GM18526 (cell line): ENCODE data around the gene PTGDR.

Experiments used
- POLR2A ChIP-seq: IDR thresholded peaks from 3 replicates; pipeline ENCODE4 v1.6.1; 2011; ENCODE audit not compliant: insufficient read length; ENCODE audit errors: extremely low read depth

The PTGDR gene

DNA sequence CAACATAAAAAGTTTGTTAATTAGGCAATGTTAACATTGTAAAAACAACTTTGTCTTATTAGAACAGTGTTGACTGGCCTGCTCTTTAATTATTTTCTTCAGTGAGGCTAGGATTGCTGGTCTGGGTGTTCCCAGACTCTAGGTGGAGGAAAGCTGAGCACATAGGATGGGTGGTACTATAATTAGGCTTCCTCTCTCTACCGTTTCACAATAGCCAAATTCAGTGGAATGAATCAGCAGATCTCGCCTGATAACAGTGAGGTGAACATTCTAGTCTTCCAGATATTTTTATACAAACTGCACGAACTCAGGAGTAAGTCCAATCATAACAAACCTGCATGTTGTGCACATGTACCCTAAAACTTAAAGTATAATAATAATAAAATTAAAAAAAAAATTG, 11.9 kb downstream of the PTGDR start:
- TF ChIP-seq POLR2A, result no peak

DNA sequence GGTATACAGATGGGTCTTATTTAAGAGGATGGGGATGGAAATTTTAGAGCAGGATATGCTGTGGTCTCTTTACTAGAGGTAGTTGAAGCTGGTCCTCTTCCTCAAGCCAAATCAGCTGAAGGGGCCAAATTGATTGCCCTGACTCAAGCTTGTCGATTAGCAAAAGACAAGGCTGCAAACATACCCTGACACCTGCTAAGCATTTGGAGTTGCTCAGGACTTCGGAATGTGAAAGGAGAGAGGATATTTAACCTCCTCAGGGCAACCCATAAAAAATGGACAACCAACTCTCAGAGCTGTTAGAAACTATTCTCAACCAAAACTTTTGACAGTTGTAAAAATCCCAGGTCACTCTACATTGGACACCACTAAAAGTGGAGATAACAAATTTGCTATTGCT, 15.6 kb downstream of the PTGDR start:
- TF ChIP-seq POLR2A, result no peak

- no peak for TF ChIP-seq POLR2A
Observed at GRCh38 chr14:52286661-52287649, 19.5 kb downstream of the PTGDR start.

GRCh38 chr14:52296378-52296777, 28.9 kb downstream of the PTGDR start:
- no peak for TF ChIP-seq POLR2A

DNA sequence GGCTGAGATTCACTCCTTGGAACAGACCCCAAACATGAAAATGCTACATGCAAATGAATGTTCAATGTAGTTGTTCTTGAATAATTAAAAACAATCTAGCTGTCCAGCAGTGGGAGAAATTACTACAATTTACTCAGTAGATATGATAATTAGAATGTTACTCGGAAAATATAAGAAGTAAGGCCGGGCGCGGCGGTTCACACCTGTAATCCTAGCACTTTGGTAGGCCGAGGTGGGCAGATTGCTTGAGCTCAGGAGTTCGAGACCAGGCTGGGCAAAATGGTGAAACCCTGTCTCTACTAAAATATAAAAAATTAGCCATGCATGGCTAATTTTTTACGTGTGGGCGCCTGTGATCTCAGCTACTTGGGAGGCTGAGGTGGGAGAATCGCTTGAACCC, 31.3 kb downstream of the PTGDR start:
- no peak for TF ChIP-seq POLR2A

DNA sequence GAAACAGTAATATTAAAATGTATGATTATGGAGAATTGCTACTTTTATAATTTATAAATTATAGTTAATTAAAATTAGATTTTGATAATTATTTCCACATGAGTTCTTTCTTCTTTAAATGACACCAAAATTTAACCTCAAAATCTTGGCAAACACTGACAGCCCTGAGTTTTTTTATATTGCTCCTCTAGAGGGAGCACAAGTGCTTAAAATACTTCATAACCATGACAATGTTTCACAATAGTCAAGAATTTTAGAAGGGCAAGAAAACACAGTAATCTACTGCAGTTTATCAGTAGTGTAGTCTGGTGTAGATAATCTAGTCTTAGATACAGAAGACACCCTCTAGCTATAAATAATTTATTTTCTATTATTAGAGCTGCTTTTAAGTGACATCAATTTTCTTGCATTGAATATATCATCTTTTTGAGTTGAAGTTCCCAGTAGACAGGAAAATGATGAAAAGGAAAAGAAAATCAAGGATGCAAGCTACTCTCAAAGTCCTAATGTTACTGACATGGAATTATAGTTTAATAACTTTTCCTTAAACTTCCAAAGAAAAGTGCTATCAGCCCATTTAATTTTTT, 32.3 kb downstream of the PTGDR start:
- no peak for TF ChIP-seq POLR2A

GRCh38 chr14:52303236-52303635, 35.7 kb downstream of the PTGDR start:
- TF ChIP-seq POLR2A, result no peak

GRCh38 chr14:52304248-52304904, 36.9 kb downstream of the PTGDR start:
- no peak for TF ChIP-seq POLR2A

DNA sequence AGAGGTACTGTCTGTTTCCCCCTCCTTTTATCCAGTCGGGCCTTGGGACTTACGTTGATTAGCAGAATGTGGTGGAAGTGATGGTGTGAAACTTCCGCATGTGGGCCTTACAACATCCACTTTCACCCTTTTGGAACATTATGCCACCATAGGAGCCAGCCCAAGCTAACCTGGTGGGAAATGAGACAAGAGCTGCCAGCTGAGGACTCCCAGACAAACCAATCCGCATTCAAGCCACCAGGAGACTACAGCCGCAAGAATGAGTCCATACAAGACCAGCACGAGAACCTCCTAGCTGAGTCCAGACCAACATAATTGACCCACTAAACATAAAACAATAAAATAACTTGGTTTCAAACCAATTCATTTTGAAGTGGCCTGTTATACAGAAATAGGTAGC, 37.5 kb downstream of the PTGDR start:
- TF ChIP-seq POLR2A, result no peak

DNA sequence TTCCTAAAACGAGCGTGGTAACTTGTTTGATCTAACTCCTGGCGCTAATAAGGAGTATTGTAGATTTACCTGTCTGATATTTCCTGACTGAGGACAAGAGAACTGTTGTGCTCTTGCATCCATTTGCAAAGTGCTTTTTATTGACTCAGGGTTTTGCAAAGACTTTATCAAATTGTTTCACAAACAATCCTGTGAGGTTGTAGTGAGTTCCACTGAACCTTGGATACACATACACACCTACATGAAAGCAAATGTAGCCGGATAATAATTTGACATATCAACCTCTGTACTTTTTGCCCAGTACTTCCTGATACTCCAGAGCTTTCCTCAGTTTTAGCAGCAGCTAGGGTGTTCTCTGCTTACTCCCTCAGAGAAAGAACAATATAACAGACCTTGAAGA, 39.9 kb downstream of the PTGDR start:
- no peak for TF ChIP-seq POLR2A

DNA sequence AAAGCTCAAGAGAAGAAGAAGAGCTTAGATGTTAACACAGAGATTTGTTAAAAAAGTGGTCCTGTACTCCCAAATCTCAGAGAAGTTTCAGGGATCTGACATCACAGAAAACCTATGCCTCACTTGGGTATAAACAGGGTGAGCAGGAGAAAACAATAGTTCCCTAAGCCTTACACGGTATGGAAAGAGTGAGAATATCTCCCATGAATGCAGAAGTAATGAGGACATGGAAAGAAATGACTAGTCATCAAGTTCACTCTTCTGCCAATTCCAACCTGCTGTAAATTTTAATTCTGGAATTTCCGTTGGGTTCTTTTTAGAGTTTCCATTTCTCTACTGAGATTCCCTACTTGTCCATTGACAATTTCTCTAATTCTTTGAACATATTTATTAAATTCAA, 40.4 kb downstream of the PTGDR start:
- no peak for TF ChIP-seq POLR2A

GRCh38 chr14:52310541-52310940, 43.0 kb downstream of the PTGDR start:
- TF ChIP-seq POLR2A, result no peak

DNA sequence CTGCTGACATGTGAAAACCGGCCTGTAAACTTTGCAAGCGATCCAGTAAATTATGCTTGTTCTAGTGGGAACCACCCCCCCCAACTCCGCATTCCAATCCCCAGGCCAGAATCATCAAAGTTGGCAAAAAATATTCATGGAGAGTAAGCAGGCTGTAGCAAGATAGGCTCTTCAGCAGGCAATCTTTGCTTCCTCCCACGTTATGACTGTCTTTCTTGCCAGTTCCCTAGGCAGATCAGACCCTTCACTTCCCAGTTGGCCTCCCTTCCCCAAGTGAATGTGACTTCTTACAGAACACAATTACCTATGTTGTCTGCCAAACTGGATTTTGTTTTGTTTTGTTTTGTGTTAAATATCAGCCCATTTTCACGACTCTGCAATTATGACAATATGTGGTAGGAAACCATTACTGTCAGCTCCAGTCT, 45.4 kb downstream of the PTGDR start:
- no peak for TF ChIP-seq POLR2A

- TF ChIP-seq POLR2A, result no peak
Observed at GRCh38 chr14:52313462-52313861, 46.0 kb downstream of the PTGDR start.

- no peak for TF ChIP-seq POLR2A
Observed at GRCh38 chr14:52313903-52314594, 46.6 kb downstream of the PTGDR start, which contains the start of gene PTGER2. PTGER2 (plus strand) TSS chr14:52314312; CDS start chr14:52314549, 237 bp downstream.

DNA sequence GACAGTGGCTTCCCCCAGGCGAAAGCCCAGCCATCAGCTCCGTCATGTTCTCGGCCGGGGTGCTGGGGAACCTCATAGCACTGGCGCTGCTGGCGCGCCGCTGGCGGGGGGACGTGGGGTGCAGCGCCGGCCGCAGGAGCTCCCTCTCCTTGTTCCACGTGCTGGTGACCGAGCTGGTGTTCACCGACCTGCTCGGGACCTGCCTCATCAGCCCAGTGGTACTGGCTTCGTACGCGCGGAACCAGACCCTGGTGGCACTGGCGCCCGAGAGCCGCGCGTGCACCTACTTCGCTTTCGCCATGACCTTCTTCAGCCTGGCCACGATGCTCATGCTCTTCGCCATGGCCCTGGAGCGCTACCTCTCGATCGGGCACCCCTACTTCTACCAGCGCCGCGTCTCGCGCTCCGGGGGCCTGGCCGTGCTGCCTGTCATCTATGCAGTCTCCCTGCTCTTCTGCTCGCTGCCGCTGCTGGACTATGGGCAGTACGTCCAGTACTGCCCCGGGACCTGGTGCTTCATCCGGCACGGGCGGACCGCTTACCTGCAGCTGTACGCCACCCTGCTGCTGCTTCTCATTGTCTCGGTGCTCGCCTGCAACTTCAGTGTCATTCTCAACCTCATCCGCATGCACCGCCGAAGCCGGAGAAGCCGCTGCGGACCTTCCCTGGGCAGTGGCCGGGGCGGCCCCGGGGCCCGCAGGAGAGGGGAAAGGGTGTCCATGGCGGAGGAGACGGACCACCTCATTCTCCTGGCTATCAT, 47.3 kb downstream of the PTGDR start:
- no peak for TF ChIP-seq POLR2A
